NOMO-1 treated with DMSO at 0.1 percent for 48 hours (cell line): ENCODE data around the gene PRKN.
"Not testable (repeated sequence)": the region's sequence is repeated elsewhere in the genome, so short reads cannot be mapped to it uniquely, and the experiment has no call there.

Experiments used
- DNase-seq: peaks from one replicate; lab custom pipeline; 2025; ENCODE audit not compliant: unreplicated experiment; lab: John Stamatoyannopoulos, UW

PRKN gene

DNA sequence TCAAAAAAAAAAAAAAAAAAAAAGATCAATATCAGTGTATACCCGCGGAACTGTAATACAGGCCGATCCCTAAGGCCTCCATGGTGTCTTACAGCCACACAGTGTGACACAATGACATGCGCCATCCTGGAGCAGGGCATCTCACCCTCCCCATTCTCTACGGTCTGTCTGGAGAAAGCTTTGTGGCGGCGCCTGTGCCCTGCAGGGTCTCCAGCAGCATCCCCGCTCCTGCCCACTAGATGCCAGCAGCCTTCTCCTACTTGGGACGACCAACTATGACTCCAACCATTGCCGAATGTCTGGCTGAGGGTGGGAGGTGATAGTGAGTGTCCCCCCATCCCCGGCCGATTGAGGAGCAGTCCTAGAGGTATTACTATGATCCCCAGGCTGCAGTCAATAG is 894.9 kb downstream of the PRKN start:
- no peak for DNase-seq

DNA sequence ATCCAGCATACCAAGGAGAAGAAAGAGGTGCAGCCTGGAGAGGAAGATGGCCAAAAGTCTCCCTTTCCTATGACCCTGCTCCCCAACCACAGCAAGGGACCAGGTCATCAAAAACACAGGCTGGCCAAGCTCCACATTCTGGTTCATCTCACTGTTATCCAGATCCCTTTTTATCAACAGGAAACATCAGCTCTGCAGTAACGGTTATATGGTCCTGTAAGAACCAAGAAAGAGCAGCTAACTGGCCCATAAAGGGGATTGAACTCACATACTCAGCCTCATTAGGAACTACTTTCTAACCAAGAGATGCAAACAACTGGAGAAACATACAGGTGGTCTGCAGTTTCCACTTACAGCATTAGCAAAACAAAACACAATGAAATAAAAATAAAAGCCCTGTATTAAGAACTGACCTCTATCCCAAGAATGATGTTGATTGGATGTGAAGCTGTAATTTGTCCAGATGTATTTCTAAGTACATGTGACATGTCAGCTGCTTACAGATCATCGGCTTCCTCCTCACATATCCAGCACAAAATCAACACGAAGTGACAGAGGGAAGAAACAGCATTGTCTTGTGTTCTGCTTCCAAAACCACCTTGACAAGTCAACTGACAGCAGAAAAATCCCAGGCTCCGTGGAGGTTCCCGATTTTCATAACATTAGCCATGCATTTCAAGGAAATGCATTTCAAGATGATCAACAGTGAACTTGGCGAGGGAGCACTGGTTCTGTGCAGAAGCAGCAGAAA is 896.5 kb downstream of the PRKN start:
- DNase-seq: no peak

DNA sequence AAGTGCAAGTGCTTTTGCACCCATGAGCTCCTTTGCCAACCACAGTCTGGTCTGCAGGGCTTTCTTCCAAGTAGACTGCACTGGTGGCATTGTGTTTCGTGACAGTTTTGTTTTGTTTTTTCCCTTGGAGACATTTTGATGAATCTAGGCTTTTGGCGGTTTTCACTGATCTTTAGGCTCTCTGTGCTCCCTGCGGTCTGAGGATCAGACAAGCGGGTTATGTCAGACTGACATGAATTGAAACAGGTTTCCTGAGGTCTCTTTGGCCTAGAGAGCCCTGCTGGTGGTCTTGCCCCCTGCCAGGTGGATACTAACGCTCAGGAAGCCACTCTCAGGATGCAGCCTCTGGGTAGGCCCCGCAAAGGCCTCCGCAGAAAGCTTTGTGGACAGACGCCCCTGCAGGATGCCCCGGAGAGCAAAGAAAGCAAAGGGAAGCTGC is 898.3 kb downstream of the PRKN start:
- no peak for DNase-seq

GRCh38 chr6:161828355-161828754 is 899.2 kb downstream of the PRKN start:
- DNase-seq: no peak

GRCh38 chr6:161826512-161826911 is 901.1 kb downstream of the PRKN start:
- DNase-seq: no peak

DNA sequence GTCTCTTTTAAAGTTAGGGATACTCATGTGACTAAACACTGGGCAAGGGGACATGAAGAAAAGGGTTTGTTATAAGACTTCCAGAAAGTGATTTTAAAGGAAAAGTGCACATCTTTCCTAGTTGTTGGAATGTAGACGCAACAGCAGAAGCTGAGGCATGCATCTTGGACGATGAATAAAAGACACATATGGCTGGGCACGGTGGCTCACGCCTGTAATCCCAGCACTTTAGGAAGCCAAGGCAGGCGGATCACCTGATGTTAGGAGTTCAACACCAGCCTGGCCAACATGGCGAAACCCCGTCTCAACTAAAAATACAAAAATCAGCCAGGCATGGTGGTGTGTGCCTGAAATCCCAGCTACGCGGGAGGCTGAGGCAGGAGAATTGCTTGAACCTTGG is 905.4 kb downstream of the PRKN start:
- DNase-seq: not testable (repeated sequence)

- DNase-seq: no peak
These were observed 909.7 kb downstream of the PRKN start for GRCh38 chr6:161817881-161818280.

GRCh38 chr6:161815965-161816364 is 911.6 kb downstream of the PRKN start:
- DNase-seq: no peak

DNA sequence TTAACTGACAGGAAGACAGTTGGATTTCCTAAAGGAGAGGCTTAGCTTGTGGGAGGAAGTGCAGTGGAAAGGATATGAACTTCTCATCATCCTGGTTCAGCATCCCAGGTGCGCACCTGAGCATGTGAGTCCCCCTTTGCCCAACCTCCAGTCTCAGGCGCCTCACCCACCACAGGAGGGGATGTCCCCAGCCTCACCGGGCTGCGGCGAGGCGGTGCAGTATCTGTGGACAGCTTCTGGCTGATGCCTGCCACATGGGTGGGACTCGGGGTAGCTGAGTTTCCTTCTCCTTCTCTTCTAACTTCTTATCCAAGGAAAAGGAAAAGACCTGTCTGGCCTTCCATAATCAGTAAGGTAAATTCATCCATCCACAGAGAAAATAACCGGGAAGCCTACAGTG is 914.4 kb downstream of the PRKN start:
- DNase-seq: no peak

GRCh38 chr6:161809971-161810370 is 917.6 kb downstream of the PRKN start:
- no peak for DNase-seq

GRCh38 chr6:161804838-161805237 is 922.7 kb downstream of the PRKN start:
- DNase-seq: no peak

GRCh38 chr6:161803131-161803530 is 924.4 kb downstream of the PRKN start:
- no peak for DNase-seq

DNA sequence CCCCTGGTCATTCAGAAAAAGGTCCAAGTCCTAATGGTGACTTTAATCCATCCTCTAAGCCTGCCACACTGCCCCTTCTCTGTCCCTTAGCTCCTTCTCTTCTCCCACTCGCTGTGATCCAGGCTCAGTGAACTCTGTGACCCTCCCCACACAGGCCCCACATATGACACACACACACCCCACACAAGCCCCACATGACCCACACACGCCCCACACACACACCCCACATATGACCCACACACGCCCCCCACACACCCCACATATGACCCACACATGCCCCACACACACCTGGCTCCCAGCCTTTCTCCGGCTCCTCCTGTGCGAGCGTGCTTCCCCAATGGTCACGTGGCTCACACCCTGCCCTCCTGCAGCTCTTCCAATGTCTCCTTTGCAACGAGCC is 925.3 kb downstream of the PRKN start:
- DNase-seq: no peak

DNA sequence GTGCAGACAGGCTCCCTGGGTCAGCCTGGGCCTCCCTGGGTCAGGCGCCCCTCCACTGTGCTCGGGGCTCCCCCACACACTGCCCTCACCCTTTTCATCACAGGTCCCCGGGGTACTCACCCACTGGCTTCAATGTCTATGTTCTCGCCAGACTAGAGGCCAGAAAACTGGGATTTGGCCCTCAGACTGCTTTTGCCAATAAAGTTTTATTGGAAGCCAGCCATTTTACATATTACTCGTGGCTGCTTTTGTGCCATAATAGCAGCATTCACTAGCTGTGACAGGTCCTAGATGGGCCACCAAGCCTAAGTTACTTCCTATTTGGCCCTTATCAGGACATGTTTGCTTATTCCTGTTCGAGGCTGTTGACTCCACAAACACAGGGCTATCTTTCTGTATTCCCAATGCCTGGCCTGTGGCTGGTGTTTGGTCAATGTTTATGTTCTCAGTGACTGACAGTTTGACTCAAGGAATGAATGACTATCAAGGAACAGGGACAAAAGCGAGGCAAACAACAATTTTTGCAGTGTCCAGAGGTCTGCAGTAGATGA is 928.6 kb downstream of the PRKN start:
- no peak for DNase-seq

GRCh38 chr6:161796681-161797080 is 930.9 kb downstream of the PRKN start:
- no peak for DNase-seq

- DNase-seq: no peak
These were observed 934.6 kb downstream of the PRKN start for GRCh38 chr6:161792851-161793493.

- no peak for DNase-seq
These were observed 939.0 kb downstream of the PRKN start for GRCh38 chr6:161788531-161788930.

DNA sequence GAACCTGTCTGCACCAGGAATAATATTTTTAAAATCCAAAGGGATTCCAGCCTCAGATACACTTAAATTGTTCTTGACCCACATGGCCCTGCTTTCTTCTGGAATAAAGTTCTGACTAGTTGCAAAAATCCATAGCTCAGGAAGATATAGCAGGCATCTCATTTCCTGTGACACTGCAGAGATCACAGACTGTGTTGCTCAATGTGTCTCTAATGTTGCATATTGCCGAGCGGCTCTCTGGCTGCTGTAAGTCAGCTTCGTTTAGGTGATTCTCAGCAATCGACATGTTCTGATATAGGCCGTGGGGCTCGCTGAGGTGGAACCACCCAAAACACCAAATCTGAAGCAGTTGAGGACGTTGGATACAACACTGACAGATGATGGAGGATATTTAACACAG is 955.4 kb downstream of the PRKN start:
- no peak for DNase-seq

DNA sequence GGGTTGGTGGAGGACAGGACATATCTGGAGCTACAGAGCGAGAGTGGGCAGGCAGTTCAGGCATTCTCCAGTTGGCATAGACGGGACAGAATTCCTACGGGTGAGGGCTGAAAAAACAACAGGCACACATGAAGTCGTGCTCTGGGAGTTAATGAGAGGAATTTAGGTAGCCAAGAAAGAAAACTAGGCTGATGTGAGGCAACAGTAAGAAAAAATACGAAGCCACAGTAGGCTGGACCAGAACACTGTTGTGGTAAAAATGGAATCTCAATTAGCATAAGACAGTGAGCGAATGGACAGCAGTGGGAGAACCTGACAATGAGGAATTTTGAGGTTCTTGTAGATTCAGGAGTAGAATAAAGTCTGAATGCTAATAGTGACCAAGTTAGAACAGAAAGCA is 965.6 kb downstream of the PRKN start:
- DNase-seq: no peak

DNA sequence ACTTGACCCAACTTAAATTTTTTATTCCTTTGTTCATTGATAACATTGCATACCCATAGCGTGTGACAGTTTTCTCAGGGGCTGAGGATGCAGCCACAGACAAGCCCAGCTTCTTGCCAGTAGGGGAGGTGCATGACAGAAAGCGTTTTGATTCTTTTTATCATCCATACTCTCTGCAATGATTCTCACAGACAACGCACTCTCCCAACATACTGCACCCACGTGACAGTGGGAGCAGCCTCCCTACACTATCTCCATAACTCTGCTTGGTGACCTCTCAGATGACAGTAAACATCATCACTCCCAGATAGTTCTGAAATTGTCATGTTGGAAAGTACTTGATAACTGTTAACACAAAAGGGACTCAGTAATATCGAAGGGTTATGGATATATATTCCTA is 972.5 kb downstream of the PRKN start:
- no peak for DNase-seq

DNA sequence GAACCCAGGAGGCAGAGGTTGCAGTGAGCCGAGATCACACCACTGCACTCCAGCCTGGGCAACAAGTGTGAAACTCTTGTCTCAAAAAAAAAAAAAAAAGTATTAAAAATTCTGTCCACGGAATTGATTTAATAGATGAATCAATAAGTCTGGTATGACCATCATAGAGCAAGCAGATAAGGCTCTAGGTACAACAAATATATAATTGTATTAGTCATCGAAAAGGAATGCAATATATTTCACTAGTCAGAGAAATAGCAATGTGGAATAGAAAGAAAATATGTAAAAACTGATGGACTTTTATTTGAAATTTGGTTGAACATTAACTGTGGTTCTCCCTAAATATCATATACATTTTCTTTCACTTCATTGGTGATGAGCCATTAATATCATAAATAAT is 976.9 kb downstream of the PRKN start:
- no peak for DNase-seq

GRCh38 chr6:161749576-161749975 is 978.0 kb downstream of the PRKN start:
- no peak for DNase-seq
